A673 (cell line): Measurements from ENCODE around the gene TNS1. TPM values are rescaled to one million over a fixed set of nuclear protein-coding genes. Genes with fewer than 3 reads are reported as not detected.

Experiments
- BruUV-seq: library from RNA; stranded (reverse); fragments of 400-500 nt; replicated peaks from 2 replicates; lab custom pipeline; 2021; lab: Mats Ljungman, UMichigan
- CTCF ChIA-PET: fragments of 300-600 bp; sonication (Branson Sonifier 250); formaldehyde crosslinking; loops from one replicate; lab custom pipeline; 2022; ENCODE audit warnings: antibody characterized with exemption; lab: Charles Lee
- POLR2A ChIA-PET: fragments of 300-600 bp; sonication (Branson Sonifier 250); formaldehyde crosslinking; loops from one replicate; lab custom pipeline; 2022; ENCODE audit warnings: antibody characterized with exemption; ENCODE audit not compliant: low non-redundant PET; lab: Charles Lee
- DNase-seq: peaks from one replicate; pipeline ENCODE4 v3.0.0-alpha.2; 2015; ENCODE audit warnings: low spot score
- H3K27ac ChIP-seq: fragments of 200-600 bp; sonication (generic); 2 replicates; pipeline ENCODE4 v1.5.1; 2016; ENCODE audit warnings: mixed run types, low read depth, mild to moderate bottlenecking, mixed read lengths, antibody characterized with exemption, low read length; ENCODE audit not compliant: poor library complexity, severe bottlenecking
- H3K27me3 ChIP-seq: fragments of 200-600 bp; sonication (generic); replicated peaks from 2 replicates; pipeline ENCODE4 v1.6.1; 2017; ENCODE audit warnings: mixed run types, low read depth, mild to moderate bottlenecking, mixed read lengths, antibody characterized with exemption, low read length; ENCODE audit not compliant: insufficient read depth, poor library complexity
- H3K36me3 ChIP-seq: fragments of 200-600 bp; sonication (generic); 2 replicates; pipeline ENCODE4 v1.6.1; 2016; ENCODE audit warnings: mixed run types, mild to moderate bottlenecking, mixed read lengths, antibody characterized with exemption, low read length; ENCODE audit not compliant: insufficient read depth, poor library complexity, severe bottlenecking
- H3K4me1 ChIP-seq: fragments of 200-600 bp; sonication (generic); 2 replicates; pipeline ENCODE4 v1.6.1; 2017; ENCODE audit warnings: mixed run types, mild to moderate bottlenecking, mixed read lengths, antibody characterized with exemption, low read length; ENCODE audit not compliant: insufficient read depth, poor library complexity, severe bottlenecking
- H3K4me3 ChIP-seq: fragments of 200-600 bp; sonication (generic); 2 replicates; pipeline ENCODE4 v1.5.1; 2016; ENCODE audit warnings: low read depth, mixed run types, mild to moderate bottlenecking, mixed read lengths, low read length; ENCODE audit not compliant: poor library complexity, severe bottlenecking
- H3K9me3 ChIP-seq: fragments of 200-600 bp; sonication (generic); 2 replicates; pipeline ENCODE4 v1.6.1; 2016; ENCODE audit warnings: mixed run types, low read depth, mild to moderate bottlenecking, mixed read lengths, antibody characterized with exemption, low read length; ENCODE audit not compliant: poor library complexity, severe bottlenecking
- EZH2 ChIP-seq: fragments of 200-600 bp; sonication (generic); IDR thresholded peaks from 2 replicates; pipeline ENCODE4 v1.6.1; 2017; ENCODE audit warnings: borderline replicate concordance, low read depth, mild to moderate bottlenecking, mixed read lengths, antibody characterized with exemption, low read length; ENCODE audit not compliant: poor library complexity, severe bottlenecking
- intact Hi-C: fragments of 100-400 bp; cut with micrococcal nuclease; formaldehyde crosslinking; loops from one replicate; pipeline ENCODE4 v1.10.0; 2022; ENCODE audit not compliant: unreplicated experiment
- total RNA-seq: library from RNA; stranded (reverse); gene quantifications from 2 replicates; pipeline ENCODE4 v1.2.3, GENCODE V29; 2021
- TF ChIP-seq, protein P1 (sequence below): fragments of 300-800, 200-600 bp; sonication (generic); conservative IDR thresholded peaks from 2 replicates; pipeline ENCODE4 v1.5.1; 2017; ENCODE audit warnings: low read depth, mild to moderate bottlenecking, antibody characterized with exemption, low read length, moderate library complexity, mixed read lengths

TNS1 gene
- total RNA-seq, 1 experiment from 2014 or later: 99.6 TPM

DNA sequence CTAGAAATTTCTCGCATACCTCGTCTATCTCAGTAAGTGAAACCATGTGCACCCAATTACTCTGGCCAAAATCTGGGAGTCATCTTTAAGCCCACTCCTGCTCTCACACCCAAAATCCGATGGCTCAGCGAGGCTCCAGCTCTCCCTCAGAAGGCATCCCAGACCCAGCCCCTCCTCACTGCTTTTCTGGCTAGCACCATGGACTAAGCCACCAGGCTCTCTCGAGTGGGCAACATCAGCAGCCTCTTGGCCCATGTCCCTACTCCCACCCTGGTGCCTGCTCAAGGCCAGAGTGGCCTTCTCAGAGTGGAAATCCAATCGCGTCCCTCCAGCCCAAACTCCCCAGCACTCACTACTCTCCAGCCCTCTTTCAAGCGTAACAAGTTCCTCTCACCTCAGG is 27.2 kb downstream of the TNS1 start:
- CTCF ChIA-PET: no interaction called here
- POLR2A ChIA-PET: no interaction called here
- DNase-seq: no peak
- peaks cover 6% of the 10 kb centered on the region for H3K36me3 ChIP-seq
- no peak overlapping the region for H3K27ac ChIP-seq
- no peaks in the 10 kb centered on the region for H3K27me3 ChIP-seq
- BruUV-seq: no TSS peak
- TF ChIP-seq, protein P1, sequence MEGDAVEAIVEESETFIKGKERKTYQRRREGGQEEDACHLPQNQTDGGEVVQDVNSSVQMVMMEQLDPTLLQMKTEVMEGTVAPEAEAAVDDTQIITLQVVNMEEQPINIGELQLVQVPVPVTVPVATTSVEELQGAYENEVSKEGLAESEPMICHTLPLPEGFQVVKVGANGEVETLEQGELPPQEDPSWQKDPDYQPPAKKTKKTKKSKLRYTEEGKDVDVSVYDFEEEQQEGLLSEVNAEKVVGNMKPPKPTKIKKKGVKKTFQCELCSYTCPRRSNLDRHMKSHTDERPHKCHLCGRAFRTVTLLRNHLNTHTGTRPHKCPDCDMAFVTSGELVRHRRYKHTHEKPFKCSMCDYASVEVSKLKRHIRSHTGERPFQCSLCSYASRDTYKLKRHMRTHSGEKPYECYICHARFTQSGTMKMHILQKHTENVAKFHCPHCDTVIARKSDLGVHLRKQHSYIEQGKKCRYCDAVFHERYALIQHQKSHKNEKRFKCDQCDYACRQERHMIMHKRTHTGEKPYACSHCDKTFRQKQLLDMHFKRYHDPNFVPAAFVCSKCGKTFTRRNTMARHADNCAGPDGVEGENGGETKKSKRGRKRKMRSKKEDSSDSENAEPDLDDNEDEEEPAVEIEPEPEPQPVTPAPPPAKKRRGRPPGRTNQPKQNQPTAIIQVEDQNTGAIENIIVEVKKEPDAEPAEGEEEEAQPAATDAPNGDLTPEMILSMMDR: no peak
- TF ChIP-seq EZH2: no peak
- H3K4me3 ChIP-seq: no peak overlapping the region
- no peaks in the 10 kb centered on the region for H3K9me3 ChIP-seq
- intact Hi-C loops: no loop called here
- no peaks in the 10 kb centered on the region for H3K4me1 ChIP-seq

DNA sequence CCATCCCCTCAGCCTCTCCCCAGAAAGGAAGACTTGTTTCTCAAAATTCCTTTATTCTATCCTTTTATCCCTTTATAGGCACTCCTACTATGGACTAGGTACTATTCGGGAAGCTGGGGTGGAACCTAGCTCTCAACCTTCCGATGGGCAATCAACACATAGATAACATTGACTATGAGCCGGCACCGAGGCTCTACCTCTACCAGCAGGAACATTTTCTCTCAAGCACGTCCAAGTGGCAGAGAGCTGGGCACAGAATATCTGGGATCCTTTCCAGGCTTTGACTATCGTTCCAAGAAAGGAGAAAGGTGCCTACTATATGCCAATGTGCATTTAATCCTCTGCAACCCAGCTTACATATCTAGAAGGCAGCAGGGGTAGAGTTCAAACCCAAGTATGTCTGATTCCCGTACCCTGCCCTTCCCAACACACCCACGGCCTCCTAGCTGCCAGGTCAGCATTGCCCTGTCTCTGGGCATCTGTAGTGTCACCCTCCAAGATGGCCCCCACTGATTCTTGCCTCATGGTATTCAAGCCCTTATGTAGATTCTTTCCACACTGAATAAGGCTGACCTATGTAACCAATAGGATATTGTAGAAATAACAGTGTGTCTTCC is 28.3 kb downstream of the TNS1 start:
- peaks cover 3% of the 10 kb centered on the region for H3K9me3 ChIP-seq
- DNase-seq: no peak
- H3K4me3 ChIP-seq: no peak overlapping the region
- TF ChIP-seq, protein P1: no peak
- TF ChIP-seq EZH2: no peak
- CTCF ChIA-PET: no interaction called here
- BruUV-seq: no TSS peak
- no peaks in the 10 kb centered on the region for H3K27me3 ChIP-seq
- intact Hi-C loops: no loop called here
- peaks cover 15% of the 10 kb centered on the region for H3K36me3 ChIP-seq
- POLR2A ChIA-PET: interaction anchor here (0.6 kb wide), 1 partner anchor 19 kb away, joined by 8 read pairs; no protein-coding TSS in a partner anchor
- no peaks in the 10 kb centered on the region for H3K4me1 ChIP-seq
- H3K27ac ChIP-seq: no peak overlapping the region

GRCh38 chr2:217973008-217973787 is 29.6 kb downstream of the TNS1 start:
- H3K36me3 ChIP-seq: peaks cover 15% of the 10 kb centered on the region
- H3K27me3 ChIP-seq: no peaks in the 10 kb centered on the region
- H3K9me3 ChIP-seq: peaks cover 3% of the 10 kb centered on the region
- BruUV-seq: no TSS peak
- no peak for TF ChIP-seq EZH2
- TF ChIP-seq, protein P1: no peak
- H3K27ac ChIP-seq: no peak overlapping the region
- CTCF ChIA-PET: no interaction called here
- POLR2A ChIA-PET: no interaction called here
- intact Hi-C loops: no loop called here
- H3K4me3 ChIP-seq: no peak overlapping the region
- no peaks in the 10 kb centered on the region for H3K4me1 ChIP-seq
- DNase-seq: no peak
